AG04450 (cell line): ENCODE results near the gene UCKL1. TPM values are rescaled to one million over a fixed set of nuclear protein-coding genes. Genes with fewer than 3 reads are reported as not detected.

ENCODE experiments used
- CTCF ChIA-PET: fragments of 300-600, 350-600 bp; formaldehyde crosslinking; extraction: SDS; loops from one replicate; lab custom pipeline; 2022; ENCODE audit warnings: antibody characterized with exemption, inconsistent platforms; lab: Charles Lee
- POLR2A ChIA-PET: fragments of 350-600 bp; formaldehyde crosslinking; extraction: SDS; loops from one replicate; lab custom pipeline; 2021; ENCODE audit warnings: antibody characterized with exemption, inconsistent platforms; lab: Yijun Ruan, JAX
- DNase-seq: peaks from one replicate; pipeline ENCODE4 v3.0.0-alpha.2; 2011; ENCODE audit warnings: low read depth, low spot score
- H3K27ac ChIP-seq: one replicate; pipeline ENCODE4 v1.5.1; 2012; ENCODE audit warnings: low read depth, low read length, control low read depth
- H3K27me3 ChIP-seq: one replicate; pipeline ENCODE4 v1.6.0; 2012; ENCODE audit warnings: low read length; ENCODE audit not compliant: control insufficient read depth, insufficient read depth
- H3K4me3 ChIP-seq: 2 replicates; pipeline ENCODE4 v1.5.1; 2011; ENCODE audit warnings: mild to moderate bottlenecking, low read depth, low read length, control low read depth
- H3K9me3 ChIP-seq: 2 replicates; pipeline ENCODE4 v1.5.1; 2012; ENCODE audit warnings: low read length; ENCODE audit not compliant: control insufficient read depth, insufficient read depth
- polyA minus RNA-seq: library from RNA; depleted of rRNA, polyadenylated mRNA; stranded (reverse); fragments of >200 nt; gene quantifications from 2 replicates; pipeline ENCODE4 v1.2.3, GENCODE V29; 2011; rRNA and poly(A)+ RNA removed
- polyA plus RNA-seq: library from polyadenylated mRNA; depleted of rRNA; stranded (reverse); fragments of >200 nt; gene quantifications from 2 replicates; pipeline ENCODE4 v1.2.3, GENCODE V29; 2011; rRNA removed
- TF ChIP-seq, protein P1 (sequence below): IDR thresholded peaks from 2 replicates; pipeline ENCODE4 v1.5.1; 2011; ENCODE audit warnings: low read depth, low read length, control low read depth, inconsistent platforms

Gene UCKL1
- polyA plus RNA-seq (18.0 and 22.3 TPM in 2 replicates), polyA minus RNA-seq (17.2 and 22.2 TPM in 2 replicates)

- Histone ChIP-seq H3K4me3 (peak within 1 kb of the TSS; percentile 84), H3K9me3 (no peaks in the 10 kb centered on the region; the same call in 1 of the 2 replicates), H3K27ac (peak within 1 kb of the TSS; percentile 68), H3K27me3 (no peaks in the 10 kb centered on the region)
- ChIA-PET POLR2A (interaction anchor here (0.5 to 2.2 kb wide), 6 partner anchors 17 to 249 kb away, joined by 3 to 7 read pairs (median 3); partner anchors contain the start of genes ARFRP1, TPD52L2 and ZGPAT), CTCF (no interaction called here)
- peak; percentile 80 for DNase-seq
- TF ChIP-seq, protein P1, sequence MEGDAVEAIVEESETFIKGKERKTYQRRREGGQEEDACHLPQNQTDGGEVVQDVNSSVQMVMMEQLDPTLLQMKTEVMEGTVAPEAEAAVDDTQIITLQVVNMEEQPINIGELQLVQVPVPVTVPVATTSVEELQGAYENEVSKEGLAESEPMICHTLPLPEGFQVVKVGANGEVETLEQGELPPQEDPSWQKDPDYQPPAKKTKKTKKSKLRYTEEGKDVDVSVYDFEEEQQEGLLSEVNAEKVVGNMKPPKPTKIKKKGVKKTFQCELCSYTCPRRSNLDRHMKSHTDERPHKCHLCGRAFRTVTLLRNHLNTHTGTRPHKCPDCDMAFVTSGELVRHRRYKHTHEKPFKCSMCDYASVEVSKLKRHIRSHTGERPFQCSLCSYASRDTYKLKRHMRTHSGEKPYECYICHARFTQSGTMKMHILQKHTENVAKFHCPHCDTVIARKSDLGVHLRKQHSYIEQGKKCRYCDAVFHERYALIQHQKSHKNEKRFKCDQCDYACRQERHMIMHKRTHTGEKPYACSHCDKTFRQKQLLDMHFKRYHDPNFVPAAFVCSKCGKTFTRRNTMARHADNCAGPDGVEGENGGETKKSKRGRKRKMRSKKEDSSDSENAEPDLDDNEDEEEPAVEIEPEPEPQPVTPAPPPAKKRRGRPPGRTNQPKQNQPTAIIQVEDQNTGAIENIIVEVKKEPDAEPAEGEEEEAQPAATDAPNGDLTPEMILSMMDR: no peak
Measured at GRCh38 chr20:63955827-63956663, at the start of gene UCKL1. TSS of gene UCKL1 (minus strand) at chr20:63956416. CDS start at chr20:63956372, 44 bp downstream.

DNA sequence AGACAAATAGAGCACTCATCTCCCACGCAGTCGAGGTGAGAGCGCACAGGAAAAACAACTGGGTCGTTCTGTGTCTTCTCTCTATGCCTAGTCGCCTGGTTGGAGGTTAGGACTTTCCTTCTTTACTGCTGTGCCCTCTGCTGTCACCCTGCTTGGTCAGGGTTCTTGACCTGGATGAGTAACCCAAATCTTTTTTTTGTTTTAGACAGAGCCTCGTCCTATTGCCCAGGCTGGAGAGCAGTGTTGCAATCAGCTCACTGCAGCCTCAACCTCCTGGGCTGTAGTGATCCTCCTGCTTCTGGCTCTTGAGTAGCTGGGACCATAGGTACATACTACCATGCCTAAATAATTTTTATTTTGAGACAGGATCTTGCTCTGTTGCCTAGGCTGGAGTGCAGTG is 49.2 kb upstream of the UCKL1 start:
- Histone ChIP-seq H3K27me3 (no peaks in the 10 kb centered on the region), H3K27ac (no peak overlapping the region), H3K9me3 (peaks cover 10% of the 10 kb centered on the region), H3K4me3 (no peak overlapping the region)
- TF ChIP-seq, protein P1: no peak
- CTCF ChIA-PET: interaction anchor here (1.6 kb wide), 1 partner anchor 25 kb away, joined by 3 read pairs; no protein-coding TSS in a partner anchor
- POLR2A ChIA-PET: no interaction called here
- DNase-seq: no peak

DNA sequence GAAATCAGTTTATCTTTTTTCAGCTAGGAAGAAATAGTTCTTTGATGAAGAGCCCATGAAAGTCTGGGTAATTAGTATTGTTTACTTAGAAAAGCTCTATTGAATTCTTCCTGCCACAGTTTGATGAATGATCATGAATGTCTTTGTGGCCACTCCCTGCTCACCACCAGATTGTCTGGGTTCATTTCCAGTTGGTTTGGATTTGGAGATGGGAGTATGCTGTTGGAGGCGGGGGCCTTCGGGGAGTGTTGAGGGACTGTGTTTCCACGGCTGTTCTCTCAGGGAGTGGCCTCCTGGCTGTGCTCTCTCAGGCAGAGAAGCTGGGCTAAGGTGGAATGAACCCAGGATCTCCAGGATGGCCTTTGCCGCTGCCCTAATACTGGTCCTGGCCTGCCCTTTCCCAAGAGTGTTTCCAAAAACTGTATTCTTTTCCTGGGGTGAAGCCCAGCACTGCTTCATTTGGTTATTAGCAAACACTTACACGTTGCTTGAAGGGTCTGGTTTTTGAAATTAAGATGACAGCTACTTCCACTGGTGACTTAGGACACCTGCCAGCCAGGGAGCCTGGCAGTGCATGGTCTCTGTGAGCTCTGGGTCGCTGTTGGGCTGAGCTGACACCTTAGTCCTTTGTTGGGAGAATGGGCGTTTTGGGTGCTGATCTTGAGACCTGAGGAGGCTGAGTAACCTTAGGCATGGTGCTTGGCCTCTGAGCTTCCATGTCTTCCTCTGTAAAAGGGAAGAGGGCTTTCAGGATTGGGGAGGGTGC is 47.9 kb upstream of the UCKL1 start:
- TF ChIP-seq, protein P1: no peak
- Histone ChIP-seq H3K27me3 (no peaks in the 10 kb centered on the region), H3K4me3 (no peak overlapping the region), H3K9me3 (peaks cover 10% of the 10 kb centered on the region), H3K27ac (no peak overlapping the region)
- no peak for DNase-seq
- CTCF ChIA-PET: interaction anchor here (1.6 kb wide), 1 partner anchor 24 kb away, joined by 3 read pairs; no protein-coding TSS in a partner anchor
- POLR2A ChIA-PET: no interaction called here

- ChIA-PET CTCF (no interaction called here), POLR2A (no interaction called here)
- no peak overlapping the region for H3K27ac ChIP-seq
- no peaks in the 10 kb centered on the region for H3K27me3 ChIP-seq
- no peaks in the 10 kb centered on the region for H3K9me3 ChIP-seq
- no peak overlapping the region for H3K4me3 ChIP-seq
- TF ChIP-seq, protein P1: no peak
- DNase-seq: no peak
Measured at GRCh38 chr20:64001607-64002011, 45.4 kb upstream of the UCKL1 start.
